ENCODE data around the gene PWWP2B. TPM values are rescaled to one million over a fixed set of nuclear protein-coding genes. Genes with fewer than 3 reads are reported as not detected.
A peak's percentile ranks its signal among the peaks of the same experiment; 100 is the strongest.

PWWP2B gene
- total and polyA plus RNA-seq, 2 of the 13 experiments (the other 11 are each of a cell fraction or from before 2014, with no cell fraction given), result 2.3 to 4.7 TPM

GRCh38 chr10:132375116-132375794, 21.7 kb upstream of the PWWP2B start (continued):
- TF ChIP-seq RNF219 (CRISPR knock-in tag; IDR thresholded peaks at IDR 0.05) (no peak), HOXA5 (CRISPR knock-in tag; IDR thresholded peaks at IDR 0.05) (no peak), ATF7-NPFF (CRISPR knock-in tag; IDR thresholded peaks at IDR 0.05; ENCODE audit: low read depth) (no peak), ZBTB38 (CRISPR knock-in tag; IDR thresholded peaks at IDR 0.05) (no peak), GTF3A (CRISPR knock-in tag; conservative IDR thresholded peaks at IDR 0.05) (no peak), ZFP90 (CRISPR knock-in tag; IDR thresholded peaks at IDR 0.05; ENCODE audit: borderline replicate concordance) (no peak), SIN3A (IDR thresholded peaks at IDR 0.05; ENCODE audit: borderline replicate concordance, low read depth, low read length) (no peak), ZNF530 (CRISPR knock-in tag; IDR thresholded peaks at IDR 0.05; ENCODE audit: low read depth) (no peak), NAIF1 (CRISPR knock-in tag; IDR thresholded peaks at IDR 0.05; ENCODE audit: borderline replicate concordance) (no peak), GABPB1 (CRISPR knock-in tag; IDR thresholded peaks at IDR 0.05) (peak; percentile 22; the same call in 1 of the 2 replicates), SKIL (CRISPR knock-in tag; IDR thresholded peaks at IDR 0.05; ENCODE audit: borderline replicate concordance) (no peak), ATF3 (CRISPR knock-in tag; IDR thresholded peaks at IDR 0.05) (no peak), ZBTB21 (CRISPR knock-in tag; IDR thresholded peaks at IDR 0.05) (no peak), TIGD3 (CRISPR knock-in tag; IDR thresholded peaks at IDR 0.05; ENCODE audit: borderline replicate concordance) (no peak), KLF15 (CRISPR knock-in tag; IDR thresholded peaks at IDR 0.05; ENCODE audit: borderline replicate concordance) (no peak), USF2 (IDR thresholded peaks at IDR 0.05; ENCODE audit: low read depth, low read length) (no peak), USF2 (CRISPR knock-in tag; IDR thresholded peaks at IDR 0.05; ENCODE audit: borderline replicate concordance) (0 out of 2 replicates have a peak, but pooled peaks have one; percentile 17), ZNF124 (CRISPR knock-in tag; IDR thresholded peaks at IDR 0.05) (no peak), HOXA3 (CRISPR knock-in tag; IDR thresholded peaks at IDR 0.05) (no peak), ZNF274 (CRISPR knock-in tag; IDR thresholded peaks at IDR 0.05) (no peak), SRF (IDR thresholded peaks at IDR 0.05; ENCODE audit: low read depth, low read length) (peak; percentile 47; the same call in 1 of the 2 replicates), MTA1 (CRISPR knock-in tag; IDR thresholded peaks at IDR 0.05; ENCODE audit: borderline replicate concordance) (no peak)
